GM18511 (cell line): ENCODE data around the gene OR2V2.

Experiments used
- ATAC-seq: cut with Tn5 transposase; IDR thresholded peaks from one replicate; pipeline ENCODE4 v1.9.1; 2021; ENCODE audit warnings: mild to moderate bottlenecking, moderate library complexity; ENCODE audit not compliant: unreplicated experiment

OR2V2 gene

GRCh38 chr5:181189962-181190710, 42.8 kb downstream of the OR2V2 start:
- no peak for ATAC-seq

- peak; percentile 18 for ATAC-seq
Measured at GRCh38 chr5:181190711-181191525, 43.5 kb downstream of the OR2V2 start.

GRCh38 chr5:181191526-181192336, 44.3 kb downstream of the OR2V2 start:
- ATAC-seq = peak; percentile 63

- no peak for ATAC-seq
Measured at GRCh38 chr5:181192337-181193046, 45.1 kb downstream of the OR2V2 start.

- ATAC-seq = no peak
Measured at GRCh38 chr5:181193656-181194055, 46.3 kb downstream of the OR2V2 start.

GRCh38 chr5:181194489-181195248, 47.3 kb downstream of the OR2V2 start:
- ATAC-seq = no peak

- no peak for ATAC-seq
Measured at GRCh38 chr5:181195249-181195761, 47.9 kb downstream of the OR2V2 start.

- no peak for ATAC-seq
Measured at GRCh38 chr5:181197326-181197951, 50.1 kb downstream of the OR2V2 start.

- ATAC-seq = no peak
Measured at GRCh38 chr5:181198106-181198685, 50.8 kb downstream of the OR2V2 start.

GRCh38 chr5:181198905-181199519, 51.6 kb downstream of the OR2V2 start:
- ATAC-seq = peak; percentile 79

- ATAC-seq = no peak
Measured at GRCh38 chr5:181199881-181200638, 52.7 kb downstream of the OR2V2 start.

GRCh38 chr5:181200816-181201215, 53.4 kb downstream of the OR2V2 start:
- no peak for ATAC-seq

- no peak for ATAC-seq
Measured at GRCh38 chr5:181203093-181203711, 55.8 kb downstream of the OR2V2 start.

- ATAC-seq = no peak
Measured at GRCh38 chr5:181203777-181204112, 56.4 kb downstream of the OR2V2 start.

- ATAC-seq = no peak
Measured at GRCh38 chr5:181204113-181204825, 56.9 kb downstream of the OR2V2 start.

GRCh38 chr5:181204826-181205760, 57.7 kb downstream of the OR2V2 start, which contains the start of gene TRIM7:
TSS of gene TRIM7 (minus strand) at chr5:181205196. CDS start at chr5:181205110, 86 bp downstream.
- ATAC-seq = no peak
